Osteoblast (primary cell): ENCODE results near the gene ZNF277. TPM values are rescaled to one million over a fixed set of nuclear protein-coding genes. Genes with fewer than 3 reads are reported as not detected.

Experiments
- DNase-seq: peaks from one replicate; pipeline ENCODE4 v3.0.0; 2011; ENCODE audit warnings: low spot score, mixed read lengths; ENCODE audit not compliant: insufficient read length; ENCODE audit errors: missing footprints
- H2AFZ ChIP-seq: 2 replicates; pipeline ENCODE4 v1.6.0; 2011; ENCODE audit warnings: mild to moderate bottlenecking, low read length
- H3K27ac ChIP-seq: 2 replicates; pipeline ENCODE4 v1.5.1; 2011; ENCODE audit warnings: mild to moderate bottlenecking, low read depth, low read length, moderate library complexity
- H3K27me3 ChIP-seq: 2 replicates; pipeline ENCODE4 v1.6.0; 2012; ENCODE audit warnings: mild to moderate bottlenecking, control low read depth, inconsistent platforms, low read length, moderate library complexity; ENCODE audit not compliant: insufficient read depth
- H3K36me3 ChIP-seq: 2 replicates; pipeline ENCODE4 v1.5.1; 2011; ENCODE audit warnings: mild to moderate bottlenecking, low read length, control low read depth, moderate library complexity; ENCODE audit not compliant: insufficient read depth
- H3K4me1 ChIP-seq: 2 replicates; pipeline ENCODE4 v1.5.1; 2011; ENCODE audit warnings: mild to moderate bottlenecking, low read length, control low read depth, moderate library complexity; ENCODE audit not compliant: insufficient read depth
- H3K4me2 ChIP-seq: 2 replicates; pipeline ENCODE4 v1.6.0; 2011; ENCODE audit warnings: mild to moderate bottlenecking, low read length; ENCODE audit not compliant: insufficient read depth
- H3K4me3 ChIP-seq: fragments of 200-600 bp; sonication (generic); 3 replicates; pipeline ENCODE4 v1.5.1; 2012; ENCODE audit warnings: mild to moderate bottlenecking, low read length, inconsistent platforms; ENCODE audit not compliant: insufficient read depth
- H3K79me2 ChIP-seq: 2 replicates; pipeline ENCODE4 v1.6.0; 2012; ENCODE audit warnings: mild to moderate bottlenecking, low read length, control low read depth, inconsistent platforms; ENCODE audit not compliant: insufficient read depth
- H3K9me3 ChIP-seq: 2 replicates; pipeline ENCODE4 v1.5.1; 2011; ENCODE audit warnings: low read depth, low read length, control low read depth
- H4K20me1 ChIP-seq: 2 replicates; pipeline ENCODE4 v1.6.0; 2012; ENCODE audit warnings: mild to moderate bottlenecking, low read length, control low read depth; ENCODE audit not compliant: insufficient read depth
- total RNA-seq: library from RNA; depleted of rRNA; stranded (reverse); fragments of >200 nt; gene quantifications from 2 replicates; pipeline ENCODE4 v1.2.3, GENCODE V29; 2012
- TF ChIP-seq, protein P1 (sequence below): IDR thresholded peaks from 2 replicates; pipeline ENCODE4 v1.5.1; 2011; ENCODE audit warnings: mild to moderate bottlenecking, low read depth, low read length, moderate library complexity; ENCODE audit errors: extremely low read depth

Gene ZNF277
- total RNA-seq, 1 donor = 58.6 TPM

DNA sequence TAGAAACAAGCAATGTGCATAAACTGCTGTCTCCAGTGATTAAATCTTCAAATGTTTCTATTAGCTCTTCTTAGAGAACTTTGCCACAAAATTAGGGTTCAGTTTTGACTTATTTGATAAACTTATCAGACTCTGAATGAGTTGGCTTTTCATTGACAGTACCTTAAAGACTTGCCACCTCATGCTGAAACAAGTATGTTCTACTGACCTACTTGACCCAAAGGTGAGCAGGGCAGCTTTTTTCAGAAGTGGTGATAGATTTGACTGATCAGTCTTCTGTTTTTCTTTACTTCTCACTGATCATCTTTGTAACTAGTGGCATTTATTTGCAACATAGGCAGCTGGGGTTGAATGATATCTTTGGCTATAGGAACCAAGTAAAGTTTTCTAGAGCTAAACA is 7.8 kb downstream of the ZNF277 start:
- Histone ChIP-seq H3K79me2 (peaks cover 63% of the 10 kb centered on the region), H3K36me3 (no peaks in the 10 kb centered on the region), H3K4me2 (no peak overlapping the region), H3K4me3 (no peak overlapping the region), H3K9me3 (no peaks in the 10 kb centered on the region), H3K27ac (no peak overlapping the region), H3K27me3 (no peaks in the 10 kb centered on the region), H2AFZ (no peak overlapping the region), H4K20me1 (peaks cover 6% of the 10 kb centered on the region), H3K4me1 (peaks cover 8% of the 10 kb centered on the region)
- TF ChIP-seq, protein P1, sequence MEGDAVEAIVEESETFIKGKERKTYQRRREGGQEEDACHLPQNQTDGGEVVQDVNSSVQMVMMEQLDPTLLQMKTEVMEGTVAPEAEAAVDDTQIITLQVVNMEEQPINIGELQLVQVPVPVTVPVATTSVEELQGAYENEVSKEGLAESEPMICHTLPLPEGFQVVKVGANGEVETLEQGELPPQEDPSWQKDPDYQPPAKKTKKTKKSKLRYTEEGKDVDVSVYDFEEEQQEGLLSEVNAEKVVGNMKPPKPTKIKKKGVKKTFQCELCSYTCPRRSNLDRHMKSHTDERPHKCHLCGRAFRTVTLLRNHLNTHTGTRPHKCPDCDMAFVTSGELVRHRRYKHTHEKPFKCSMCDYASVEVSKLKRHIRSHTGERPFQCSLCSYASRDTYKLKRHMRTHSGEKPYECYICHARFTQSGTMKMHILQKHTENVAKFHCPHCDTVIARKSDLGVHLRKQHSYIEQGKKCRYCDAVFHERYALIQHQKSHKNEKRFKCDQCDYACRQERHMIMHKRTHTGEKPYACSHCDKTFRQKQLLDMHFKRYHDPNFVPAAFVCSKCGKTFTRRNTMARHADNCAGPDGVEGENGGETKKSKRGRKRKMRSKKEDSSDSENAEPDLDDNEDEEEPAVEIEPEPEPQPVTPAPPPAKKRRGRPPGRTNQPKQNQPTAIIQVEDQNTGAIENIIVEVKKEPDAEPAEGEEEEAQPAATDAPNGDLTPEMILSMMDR = no peak
- DNase-seq = no peak

DNA sequence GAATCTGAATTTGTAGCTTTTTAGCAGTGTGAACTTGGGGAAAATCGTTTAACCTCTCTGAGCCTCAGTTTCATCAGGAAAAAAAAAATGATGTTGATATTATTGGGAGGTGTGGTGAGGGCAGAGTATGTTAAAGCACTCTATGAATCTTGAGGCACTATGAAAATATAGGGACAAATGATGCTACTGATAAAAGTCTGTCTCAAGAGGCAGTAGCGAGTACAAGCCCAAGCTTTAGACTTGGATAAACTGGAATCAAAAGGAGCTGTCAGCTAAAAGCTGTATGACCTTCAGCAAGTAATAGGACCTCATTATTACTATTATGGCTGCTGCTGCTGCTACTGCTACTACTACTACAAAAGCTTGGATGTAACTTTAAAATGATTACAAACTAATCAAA is 8.4 kb downstream of the ZNF277 start:
- Histone ChIP-seq H2AFZ (no peak overlapping the region), H3K27me3 (no peaks in the 10 kb centered on the region), H3K27ac (no peak overlapping the region), H3K4me2 (no peak overlapping the region), H3K4me1 (peaks cover 8% of the 10 kb centered on the region), H4K20me1 (peaks cover 10% of the 10 kb centered on the region), H3K36me3 (no peaks in the 10 kb centered on the region), H3K9me3 (no peaks in the 10 kb centered on the region), H3K4me3 (no peak overlapping the region), H3K79me2 (peaks cover 65% of the 10 kb centered on the region)
- TF ChIP-seq, protein P1 = no peak
- DNase-seq = no peak

- peaks cover 62% of the 10 kb centered on the region for H3K79me2 ChIP-seq
These were observed 9.3 kb downstream of the ZNF277 start for GRCh38 chr7:112215787-112216186.

GRCh38 chr7:112220877-112221434 is 14.5 kb downstream of the ZNF277 start:
- Histone ChIP-seq H3K79me2 (peaks cover 51% of the 10 kb centered on the region), H3K36me3 (no peaks in the 10 kb centered on the region), H4K20me1 (peaks cover 8% of the 10 kb centered on the region), H3K4me2 (no peak overlapping the region), H2AFZ (no peak overlapping the region), H3K4me3 (no peak overlapping the region), H3K27me3 (no peaks in the 10 kb centered on the region), H3K27ac (no peak overlapping the region), H3K4me1 (no peaks in the 10 kb centered on the region), H3K9me3 (no peaks in the 10 kb centered on the region)
- TF ChIP-seq, protein P1 = no peak
- no peak for DNase-seq

More at GRCh38 chr7:112215787-112216186, 9.3 kb downstream of the ZNF277 start:
- Histone ChIP-seq H3K27ac (no peak overlapping the region), H3K4me3 (no peak overlapping the region), H4K20me1 (peaks cover 11% of the 10 kb centered on the region), H3K4me2 (no peak overlapping the region), H3K36me3 (no peaks in the 10 kb centered on the region), H2AFZ (no peak overlapping the region), H3K4me1 (peaks cover 8% of the 10 kb centered on the region), H3K27me3 (no peaks in the 10 kb centered on the region), H3K9me3 (no peaks in the 10 kb centered on the region)
- TF ChIP-seq, protein P1 = no peak
- no peak for DNase-seq
